Ramos (cell line): ENCODE measurements around the gene AGR2.

Experiments used
- in situ Hi-C: fragments of 300-500 bp; cut with MboI; formaldehyde crosslinking; loops from one replicate; pipeline ENCODE4 v1.14.3; 2022; ENCODE audit warnings: low sequenced_read_pairs; ENCODE audit not compliant: unreplicated experiment

Gene AGR2

DNA sequence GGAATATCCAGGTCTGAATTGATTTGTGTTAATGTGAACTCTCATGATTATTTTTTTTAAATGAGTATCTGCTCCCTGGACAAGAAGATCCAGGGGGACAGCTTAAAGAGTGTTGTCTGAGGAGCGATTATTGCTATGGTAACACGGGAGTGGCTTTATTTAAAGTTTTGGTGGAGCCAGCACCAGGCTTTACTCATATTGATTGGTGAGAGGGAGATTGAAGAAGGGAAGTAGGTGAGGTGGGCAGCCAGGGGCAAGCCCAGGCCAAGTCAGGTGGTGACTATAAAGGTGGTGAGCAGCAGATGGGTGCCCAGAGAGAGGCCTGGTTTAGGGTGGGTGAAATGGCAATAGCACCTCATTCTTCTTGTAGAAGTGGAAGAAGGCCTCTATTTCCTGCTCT, 10.2 kb upstream of the AGR2 start:
- in situ Hi-C loops = no loop called here

GRCh38 chr7:16813232-16813616, 8.4 kb upstream of the AGR2 start:
- in situ Hi-C loops = no loop called here

- in situ Hi-C loops = no loop called here
Measured at GRCh38 chr7:16812542-16813231, 7.9 kb upstream of the AGR2 start.

- in situ Hi-C loops = no loop called here
Measured at GRCh38 chr7:16811551-16811950, 6.8 kb upstream of the AGR2 start.

DNA sequence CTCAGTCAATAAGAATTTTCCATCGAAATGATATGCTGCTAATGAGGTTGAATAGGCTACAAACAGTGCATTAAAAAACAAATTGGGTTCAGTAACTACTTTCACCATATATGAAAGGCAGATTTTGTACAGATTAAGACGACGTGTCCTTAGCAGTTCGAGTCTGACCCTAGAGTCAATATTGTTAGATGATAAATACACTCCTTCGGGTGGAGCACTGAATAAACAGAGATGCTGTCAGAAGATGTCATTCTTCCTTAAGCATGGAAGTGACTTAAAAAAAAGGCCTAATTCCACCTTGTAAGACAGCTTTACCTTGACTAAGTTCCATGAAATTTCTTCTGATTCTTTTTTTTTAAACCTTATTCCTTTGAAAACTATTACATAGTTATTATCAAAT, 5.8 kb upstream of the AGR2 start:
- in situ Hi-C loops = no loop called here

DNA sequence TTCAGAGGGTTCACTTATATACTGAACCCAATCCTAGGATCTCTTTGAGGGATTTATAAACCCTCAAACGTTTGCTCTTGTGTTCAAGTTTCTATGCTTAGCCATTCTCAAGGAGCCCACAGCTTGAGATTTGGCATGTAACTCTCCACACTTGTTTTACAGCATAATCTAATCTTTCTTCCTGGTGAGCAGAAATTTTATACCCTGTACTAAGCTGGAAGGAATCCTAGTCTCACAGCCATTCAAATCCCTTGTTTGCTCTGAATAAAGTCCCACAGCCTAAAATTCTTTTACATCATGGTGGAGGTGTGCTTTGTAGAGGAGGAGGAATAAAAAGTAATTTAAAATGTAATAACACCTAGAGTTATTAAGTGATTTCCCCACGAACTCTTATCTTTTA, 5.3 kb upstream of the AGR2 start:
- in situ Hi-C loops = no loop called here

DNA sequence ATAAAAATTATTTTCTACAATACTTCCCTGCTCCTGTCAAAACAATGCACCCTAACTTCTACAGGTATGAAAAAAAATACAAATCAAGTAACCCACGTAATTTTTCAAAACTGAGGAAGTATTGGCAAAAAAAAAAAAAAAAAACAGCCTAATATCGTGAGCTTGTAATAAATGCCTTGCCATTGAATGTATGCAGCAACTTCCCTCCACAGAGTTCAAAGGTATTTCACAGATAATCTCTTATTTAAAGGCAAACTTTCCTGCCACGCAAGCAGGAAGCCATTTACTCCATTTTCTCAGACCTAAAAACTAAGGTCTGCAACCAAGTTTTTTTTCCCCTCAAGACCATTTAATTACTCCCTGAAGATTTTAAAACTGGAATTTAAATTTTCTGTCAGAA, 642 bp upstream of the AGR2 start:
- in situ Hi-C loops = no loop called here

GRCh38 chr7:16803881-16804673, 722 bp downstream of the AGR2 start:
- in situ Hi-C loops = no loop called here

DNA sequence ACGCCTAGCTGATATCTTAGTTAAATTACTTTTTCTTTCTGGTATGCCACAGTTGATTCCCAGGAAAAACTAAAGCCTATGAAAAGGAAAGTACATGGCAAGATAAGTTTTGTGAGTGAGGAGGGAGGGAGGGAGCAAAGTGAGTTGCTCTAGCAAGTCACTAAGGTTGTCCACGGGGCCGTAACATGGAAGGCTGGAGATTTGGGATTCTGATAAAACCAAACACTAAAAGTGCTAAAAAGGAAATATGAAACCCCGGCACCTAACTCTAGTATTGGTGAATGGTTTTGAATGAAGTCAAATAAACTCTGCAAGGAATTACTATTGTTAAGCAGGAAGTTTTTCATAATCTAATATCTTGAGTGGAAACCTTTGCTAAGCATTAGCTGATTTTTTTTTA, 1.7 kb downstream of the AGR2 start:
- in situ Hi-C loops = no loop called here

- in situ Hi-C loops = no loop called here
Measured at GRCh38 chr7:16801579-16801978, 3.2 kb downstream of the AGR2 start.

GRCh38 chr7:16801111-16801542, 3.7 kb downstream of the AGR2 start:
- in situ Hi-C loops = no loop called here

GRCh38 chr7:16795624-16796023, 9.2 kb downstream of the AGR2 start:
- in situ Hi-C loops = no loop called here

- in situ Hi-C loops = no loop called here
Measured at GRCh38 chr7:16794986-16795385, 9.8 kb downstream of the AGR2 start.

DNA sequence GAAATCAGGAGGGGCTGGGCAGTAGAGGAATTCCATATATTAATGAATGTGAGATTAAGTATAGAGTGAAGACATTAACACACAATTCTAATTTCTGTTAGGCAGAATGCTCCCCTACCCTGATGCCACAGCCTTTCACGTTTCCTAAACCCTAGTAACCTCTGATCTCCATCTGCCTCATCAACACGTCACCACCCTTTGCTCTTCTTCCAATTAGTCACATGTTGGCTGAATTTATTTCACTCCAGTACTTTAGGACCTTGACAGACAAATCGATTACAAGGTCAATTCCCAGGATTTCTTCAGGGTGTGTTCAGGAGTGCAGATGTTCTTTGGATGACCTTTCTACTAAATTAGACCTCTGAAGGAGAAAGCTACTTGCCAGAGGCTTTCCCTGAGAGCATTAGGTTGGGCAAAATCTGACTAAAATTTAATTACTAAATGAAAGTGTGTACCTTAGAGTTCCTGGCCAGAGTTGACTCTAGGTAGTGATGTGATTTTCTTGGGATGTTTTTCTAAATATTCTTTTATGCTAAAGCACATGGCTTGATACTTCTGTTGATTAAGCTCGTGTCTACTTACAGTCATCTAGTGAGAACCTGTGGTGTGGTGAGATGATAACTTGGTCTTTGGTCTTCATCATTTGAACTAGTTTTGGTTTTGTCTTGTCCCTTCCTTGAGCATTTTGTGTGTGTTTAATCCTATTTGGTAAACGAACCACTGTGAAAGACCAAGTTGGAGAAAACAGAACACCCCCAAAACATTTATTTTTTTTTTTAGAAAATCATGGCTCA, 12.7 kb downstream of the AGR2 start:
- in situ Hi-C loops = no loop called here

GRCh38 chr7:16791071-16791470, 13.7 kb downstream of the AGR2 start:
- in situ Hi-C loops = no loop called here

DNA sequence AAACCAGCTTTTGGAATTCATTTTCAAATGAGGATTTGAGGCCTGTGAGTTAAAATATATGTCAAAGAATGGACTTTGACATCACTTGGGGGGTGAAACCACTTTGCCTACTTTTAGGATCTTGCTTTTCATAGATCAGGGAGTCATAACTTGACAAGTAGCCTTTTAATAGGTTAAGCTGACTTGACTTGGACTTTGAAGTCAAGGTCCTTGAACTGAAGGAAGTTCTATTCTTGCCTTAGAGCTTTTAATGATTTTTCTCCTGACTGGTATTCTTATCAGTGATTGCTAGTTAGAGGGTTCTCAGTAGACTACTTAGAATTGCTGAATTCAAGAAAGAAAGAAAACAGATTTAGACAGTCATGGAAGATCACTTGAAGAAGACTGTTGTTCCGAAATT, 17.7 kb downstream of the AGR2 start:
- in situ Hi-C loops = no loop called here

GRCh38 chr7:16786257-16786656, 18.5 kb downstream of the AGR2 start:
- in situ Hi-C loops = no loop called here

DNA sequence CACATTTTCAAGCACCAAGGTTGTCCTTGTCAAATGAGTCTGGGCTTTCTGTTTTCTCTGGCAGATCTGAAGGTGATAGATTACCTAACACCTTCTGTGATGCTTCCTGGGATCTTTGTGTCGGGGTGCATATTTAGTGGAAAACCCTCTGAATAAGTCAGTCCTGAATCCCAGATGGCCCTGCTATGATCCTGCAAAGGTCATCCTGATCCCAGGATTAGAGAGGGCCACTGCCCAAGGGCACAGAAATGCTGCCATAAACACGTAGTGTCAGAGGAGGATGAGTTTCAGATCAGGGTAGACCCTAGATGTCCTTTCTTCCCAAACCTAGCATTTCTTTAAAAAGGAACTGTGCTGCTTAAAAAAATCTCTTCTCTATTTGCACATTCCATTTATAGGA, 19.0 kb downstream of the AGR2 start:
- in situ Hi-C loops = no loop called here

- in situ Hi-C loops = no loop called here
Measured at GRCh38 chr7:16785321-16785720, 19.5 kb downstream of the AGR2 start.

- in situ Hi-C loops = no loop called here
Measured at GRCh38 chr7:16780596-16780995, 24.2 kb downstream of the AGR2 start.

DNA sequence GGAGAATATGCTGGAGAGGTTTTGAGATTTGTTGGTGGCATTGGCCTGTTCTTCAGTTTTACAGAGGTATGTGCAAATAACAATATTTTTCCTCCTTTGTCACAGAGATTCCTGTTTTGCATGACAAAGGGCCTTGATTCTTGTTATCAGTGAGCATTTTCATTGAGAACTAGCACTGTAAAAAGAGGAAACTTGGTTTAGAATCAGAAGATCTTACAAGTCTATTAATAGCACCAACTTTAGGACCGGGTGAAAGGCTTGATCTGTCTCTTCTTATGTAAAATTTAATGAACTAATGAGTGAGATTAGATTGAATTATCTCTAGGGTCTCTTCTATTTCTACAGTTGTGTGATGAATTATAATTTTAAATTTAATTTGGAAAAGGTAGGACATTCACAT, 25.7 kb downstream of the AGR2 start:
- in situ Hi-C loops = no loop called here
